Hematopoietic multipotent progenitor cell treated with erythropoietin and hydrocortisone succinate and interleukin-3 and kit ligand, for 17 days (in vitro differentiated cells): ENCODE measurements around the gene EFHD2.

Source experiments
- DNase-seq: peaks from one replicate; pipeline ENCODE4 v3.0.0-alpha.2; 2015; ENCODE audit warnings: low spot score

The EFHD2 gene

DNA sequence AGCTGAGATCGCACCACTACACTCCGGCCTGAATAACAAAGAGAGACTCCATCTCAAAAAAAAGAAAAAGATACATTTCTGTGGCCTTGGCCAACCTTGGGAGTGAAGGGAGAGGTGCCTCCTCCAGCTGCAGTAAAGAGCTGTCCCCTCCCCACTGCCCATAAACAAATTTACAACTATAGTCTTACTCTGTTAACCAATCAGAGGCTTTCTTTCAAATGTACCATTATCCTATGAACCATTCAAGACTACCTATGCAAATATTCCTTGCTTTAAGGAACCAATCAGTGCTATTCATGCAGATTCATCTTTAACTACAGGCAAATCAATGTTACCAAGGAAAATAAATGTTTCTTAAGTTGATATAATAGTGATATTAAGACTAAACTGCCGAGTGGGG is 67.2 kb downstream of the EFHD2 start:
- DNase-seq: no peak

DNA sequence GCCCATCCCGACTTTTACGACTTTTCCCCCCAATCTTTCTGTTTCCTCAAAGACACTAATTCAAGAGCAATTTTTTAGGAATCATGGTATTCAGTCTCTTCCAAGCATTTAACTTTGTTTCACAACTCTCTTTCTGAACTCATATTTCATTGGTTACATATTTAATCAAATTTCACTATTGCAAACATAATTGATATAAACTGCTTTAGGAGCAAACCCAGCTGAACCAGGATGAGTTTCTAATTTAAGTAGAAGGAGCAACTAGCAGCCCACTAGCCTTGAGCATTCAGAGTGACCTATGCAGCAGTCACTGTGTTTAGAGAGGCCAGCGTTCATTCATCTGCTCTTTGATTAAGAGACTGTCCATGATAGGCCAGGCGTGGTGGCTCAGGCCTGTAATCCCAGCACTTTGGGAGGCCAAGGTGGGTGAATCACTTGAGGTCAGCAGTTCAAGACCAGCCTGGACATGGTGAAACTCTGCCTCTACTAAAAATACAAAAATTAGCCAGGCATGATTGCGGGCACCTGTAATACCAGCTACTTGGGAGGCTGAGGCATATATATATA is 68.0 kb downstream of the EFHD2 start:
- DNase-seq: no peak
